Activated T-helper 9 cell treated with anti-CD3 and anti-CD28 coated beads, Interleukin-2, amount 50 U/mL, for 16 hours (primary cell): ENCODE measurements around the gene IGSF11.
A peak's percentile ranks its signal among the peaks of the same experiment; 100 is the strongest.
"Not testable (repeated sequence)": the region's sequence is repeated elsewhere in the genome, so short reads cannot be mapped to it uniquely, and the experiment has no call there.

Experiments
- DNase-seq: peaks from one replicate; pipeline ENCODE4 v3.0.0-alpha.2; 2020; ENCODE audit warnings: low read depth

Gene IGSF11

GRCh38 chr3:119034256-119035013, at the start of gene IGSF11:
Gene IGSF11 (minus strand): TSS chr3:119034846. CDS start chr3:119034582, 264 bp downstream.
- peak; percentile 52 for DNase-seq

- DNase-seq = no peak
Measured at GRCh38 chr3:119080364-119080763, 45.7 kb upstream of the IGSF11 start.

GRCh38 chr3:119073258-119074001, 38.8 kb upstream of the IGSF11 start:
- DNase-seq = no peak

- DNase-seq = not testable (repeated sequence)
Measured at GRCh38 chr3:119072451-119072850, 37.8 kb upstream of the IGSF11 start.

- no peak for DNase-seq
Measured at GRCh38 chr3:119069725-119070124, 35.1 kb upstream of the IGSF11 start.

- DNase-seq = no peak
Measured at GRCh38 chr3:119063471-119063870, 28.8 kb upstream of the IGSF11 start.

GRCh38 chr3:119062892-119063291, 28.2 kb upstream of the IGSF11 start:
- DNase-seq = no peak

- no peak for DNase-seq
Measured at GRCh38 chr3:119044593-119044992, 9.9 kb upstream of the IGSF11 start.

GRCh38 chr3:119042162-119042561, 7.5 kb upstream of the IGSF11 start:
- DNase-seq = no peak

- no peak for DNase-seq
Measured at GRCh38 chr3:119035014-119035346, 334 bp upstream of the IGSF11 start.

GRCh38 chr3:119033393-119034255, 1.0 kb downstream of the IGSF11 start:
- no peak for DNase-seq

- no peak for DNase-seq
Measured at GRCh38 chr3:119025171-119025795, 9.4 kb downstream of the IGSF11 start.

- no peak for DNase-seq
Measured at GRCh38 chr3:119019767-119020518, 14.7 kb downstream of the IGSF11 start.

GRCh38 chr3:119018690-119019463, 15.8 kb downstream of the IGSF11 start:
- DNase-seq = no peak

- no peak for DNase-seq
Measured at GRCh38 chr3:119015942-119016341, 18.7 kb downstream of the IGSF11 start.

- no peak for DNase-seq
Measured at GRCh38 chr3:119013951-119014350, 20.7 kb downstream of the IGSF11 start.

- DNase-seq = no peak
Measured at GRCh38 chr3:119011528-119011927, 23.1 kb downstream of the IGSF11 start.

GRCh38 chr3:118997190-118997589, 37.5 kb downstream of the IGSF11 start:
- DNase-seq = no peak

- DNase-seq = no peak
Measured at GRCh38 chr3:118991775-118992174, 42.9 kb downstream of the IGSF11 start.

- DNase-seq = no peak
Measured at GRCh38 chr3:118990823-118991560, 43.7 kb downstream of the IGSF11 start.
